ENCODE results near the gene CEP192.

The CEP192 gene

DNA sequence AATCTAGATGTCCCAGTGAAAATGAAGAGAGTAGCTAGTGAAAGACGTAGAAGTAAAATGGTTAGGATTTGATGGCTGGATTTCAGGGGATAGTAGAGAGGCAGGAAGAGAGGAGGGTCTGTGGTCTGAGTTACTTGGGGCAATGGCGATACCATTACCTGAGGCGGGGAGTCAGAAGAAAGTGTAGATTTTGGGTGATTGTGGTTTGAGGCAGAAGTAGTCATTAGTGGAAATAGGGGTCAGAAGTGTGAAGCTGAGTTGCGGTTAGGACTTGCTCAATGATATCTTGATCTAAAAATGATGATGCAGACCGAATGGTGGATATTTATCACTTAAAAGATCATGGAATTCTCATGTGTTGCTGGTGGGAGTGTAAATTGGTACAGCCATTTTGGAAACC lies 41.0 kb downstream of the CEP192 start:
- Histone ChIP-seq H3K9me3 (ENCODE audit: insufficient read depth, low read depth, low read length) (no peaks in the 10 kb centered on the region), H3K4me1 (ENCODE audit: insufficient read depth, low read length) (no peaks in the 10 kb centered on the region), H3K27ac (ENCODE audit: low read depth, low read length) (no peak overlapping the region), H3K27me3 (ENCODE audit: insufficient read depth, low read length) (no peaks in the 10 kb centered on the region), H3K9ac (ENCODE audit: low read depth, low read length) (no peak overlapping the region), H3K4me3 (ENCODE audit: low read length) (no peak overlapping the region), H3K36me3 (ENCODE audit: insufficient read depth, low read length) (peaks cover 68% of the 10 kb centered on the region)
- 94% methylated on average over 5 of the region's 5 CpGs for WGBS

DNA sequence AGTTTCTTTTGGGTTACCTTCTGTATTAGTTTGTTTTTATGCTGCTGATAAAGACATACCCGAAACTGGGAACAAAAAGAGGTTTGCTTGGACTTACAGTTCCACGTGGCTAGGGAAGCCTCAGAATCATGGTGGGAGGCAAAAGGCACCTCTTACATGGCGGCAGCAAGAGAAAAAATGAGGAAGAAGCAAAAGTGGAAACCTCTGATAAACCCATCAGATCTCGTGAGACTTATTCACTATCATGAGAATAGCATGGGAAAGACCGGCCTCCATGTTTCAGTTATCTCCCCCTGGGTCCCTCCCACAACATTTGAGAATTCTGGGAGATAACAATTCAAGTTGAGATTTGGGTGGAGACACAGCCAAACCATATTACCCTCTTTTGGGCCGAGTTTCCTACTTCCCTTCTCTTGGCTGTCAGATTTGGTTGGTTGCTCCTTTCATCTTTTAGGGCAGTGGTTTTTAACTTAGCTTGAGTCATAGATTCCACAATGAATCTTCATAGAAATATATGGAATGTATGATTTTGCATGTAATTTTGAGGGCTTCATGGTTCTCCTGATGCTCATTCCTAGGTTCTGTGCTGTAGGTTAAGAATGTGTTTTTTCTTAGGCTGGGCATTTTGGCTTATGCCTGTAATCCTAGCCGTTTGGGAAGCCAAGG lies 44.2 kb downstream of the CEP192 start:
- Histone ChIP-seq H3K27ac (ENCODE audit: low read depth, low read length) (no peak overlapping the region), H3K27me3 (ENCODE audit: insufficient read depth, low read length) (no peaks in the 10 kb centered on the region), H3K36me3 (ENCODE audit: insufficient read depth, low read length) (peaks cover 53% of the 10 kb centered on the region), H3K9me3 (ENCODE audit: insufficient read depth, low read depth, low read length) (no peaks in the 10 kb centered on the region), H3K4me3 (ENCODE audit: low read length) (no peak overlapping the region), H3K4me1 (ENCODE audit: insufficient read depth, low read length) (no peaks in the 10 kb centered on the region), H3K9ac (ENCODE audit: low read depth, low read length) (no peak overlapping the region)
- WGBS: 96% methylated on average over 6 of the region's 7 CpGs

- Histone ChIP-seq H3K27ac (ENCODE audit: low read depth, low read length) (no peak overlapping the region), H3K9ac (ENCODE audit: low read depth, low read length) (no peak overlapping the region), H3K4me3 (ENCODE audit: low read length) (no peak overlapping the region), H3K27me3 (ENCODE audit: insufficient read depth, low read length) (no peaks in the 10 kb centered on the region), H3K36me3 (ENCODE audit: insufficient read depth, low read length) (peaks cover 48% of the 10 kb centered on the region), H3K9me3 (ENCODE audit: insufficient read depth, low read depth, low read length) (no peaks in the 10 kb centered on the region), H3K4me1 (ENCODE audit: insufficient read depth, low read length) (no peaks in the 10 kb centered on the region)
- 96% methylated on average over 7 of the region's 7 CpGs for WGBS
These were observed 45.6 kb downstream of the CEP192 start for GRCh38 chr18:13036622-13037320.

- no peaks in the 10 kb centered on the region for H3K4me1 ChIP-seq (ENCODE audit: insufficient read depth, low read length)
- no peak overlapping the region for H3K9ac ChIP-seq (ENCODE audit: low read depth, low read length)
- no peak overlapping the region for H3K27ac ChIP-seq (ENCODE audit: low read depth, low read length)
- H3K27me3 ChIP-seq (ENCODE audit: insufficient read depth, low read length): no peaks in the 10 kb centered on the region
- H3K36me3 ChIP-seq (ENCODE audit: insufficient read depth, low read length): peaks cover 48% of the 10 kb centered on the region
- H3K4me3 ChIP-seq (ENCODE audit: low read length): no peak overlapping the region
- WGBS: 88% methylated on average over 1 of the region's 1 CpG
- H3K9me3 ChIP-seq (ENCODE audit: insufficient read depth, low read depth, low read length): no peaks in the 10 kb centered on the region
These were observed 48.6 kb downstream of the CEP192 start for GRCh38 chr18:13039806-13040205.

DNA sequence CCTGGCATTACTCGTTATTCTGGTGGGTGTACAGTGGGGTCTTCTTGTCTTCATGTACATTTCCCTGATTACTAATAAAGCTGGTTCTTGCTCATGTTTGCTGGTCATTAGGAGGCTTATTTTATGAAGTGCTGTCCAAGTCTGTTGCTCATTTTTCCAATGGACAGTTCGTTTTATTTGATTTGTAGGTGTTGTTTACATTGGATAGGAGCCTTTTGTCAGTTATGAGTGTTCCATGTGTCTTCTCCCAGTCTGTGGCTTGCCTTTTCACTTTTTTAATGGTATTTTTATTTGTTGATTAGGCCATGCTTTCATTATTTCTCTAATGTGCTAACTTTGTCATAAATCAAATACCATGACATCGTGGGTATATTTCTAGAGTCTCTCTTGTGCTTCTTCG lies 51.9 kb downstream of the CEP192 start:
- Histone ChIP-seq H3K27ac (ENCODE audit: low read depth, low read length) (no peak overlapping the region), H3K9ac (ENCODE audit: low read depth, low read length) (no peak overlapping the region), H3K4me1 (ENCODE audit: insufficient read depth, low read length) (no peaks in the 10 kb centered on the region), H3K36me3 (ENCODE audit: insufficient read depth, low read length) (peaks cover 51% of the 10 kb centered on the region), H3K27me3 (ENCODE audit: insufficient read depth, low read length) (no peaks in the 10 kb centered on the region), H3K9me3 (ENCODE audit: insufficient read depth, low read depth, low read length) (no peaks in the 10 kb centered on the region), H3K4me3 (ENCODE audit: low read length) (no peak overlapping the region)
- 88% methylated on average over 2 of the region's 4 CpGs for WGBS

- no peak overlapping the region for H3K27ac ChIP-seq (ENCODE audit: low read depth, low read length)
- no peak overlapping the region for H3K9ac ChIP-seq (ENCODE audit: low read depth, low read length)
- no peaks in the 10 kb centered on the region for H3K9me3 ChIP-seq (ENCODE audit: insufficient read depth, low read depth, low read length)
- H3K4me3 ChIP-seq (ENCODE audit: low read length): no peak overlapping the region
- peaks cover 67% of the 10 kb centered on the region for H3K36me3 ChIP-seq (ENCODE audit: insufficient read depth, low read length)
- 96% methylated on average over 6 of the region's 6 CpGs for WGBS
- no peaks in the 10 kb centered on the region for H3K4me1 ChIP-seq (ENCODE audit: insufficient read depth, low read length)
- no peaks in the 10 kb centered on the region for H3K27me3 ChIP-seq (ENCODE audit: insufficient read depth, low read length)
These were observed 57.0 kb downstream of the CEP192 start for GRCh38 chr18:13048061-13048595.

GRCh38 chr18:13051159-13051558 lies 60.0 kb downstream of the CEP192 start:
- H3K36me3 ChIP-seq (ENCODE audit: insufficient read depth, low read length): peaks cover 81% of the 10 kb centered on the region
- 95% methylated on average over 6 of the region's 6 CpGs for WGBS
- H3K4me3 ChIP-seq (ENCODE audit: low read length): no peak overlapping the region
- H3K9ac ChIP-seq (ENCODE audit: low read depth, low read length): no peak overlapping the region
- no peak overlapping the region for H3K27ac ChIP-seq (ENCODE audit: low read depth, low read length)
- H3K27me3 ChIP-seq (ENCODE audit: insufficient read depth, low read length): no peaks in the 10 kb centered on the region
- H3K4me1 ChIP-seq (ENCODE audit: insufficient read depth, low read length): no peaks in the 10 kb centered on the region
- no peaks in the 10 kb centered on the region for H3K9me3 ChIP-seq (ENCODE audit: insufficient read depth, low read depth, low read length)

GRCh38 chr18:13051950-13052349 lies 60.8 kb downstream of the CEP192 start:
- no peaks in the 10 kb centered on the region for H3K9me3 ChIP-seq (ENCODE audit: insufficient read depth, low read depth, low read length)
- H3K4me3 ChIP-seq (ENCODE audit: low read length): no peak overlapping the region
- no peak overlapping the region for H3K9ac ChIP-seq (ENCODE audit: low read depth, low read length)
- no peaks in the 10 kb centered on the region for H3K4me1 ChIP-seq (ENCODE audit: insufficient read depth, low read length)
- H3K36me3 ChIP-seq (ENCODE audit: insufficient read depth, low read length): peaks cover 85% of the 10 kb centered on the region
- 97% methylated on average over 4 of the region's 4 CpGs for WGBS
- no peak overlapping the region for H3K27ac ChIP-seq (ENCODE audit: low read depth, low read length)
- H3K27me3 ChIP-seq (ENCODE audit: insufficient read depth, low read length): no peaks in the 10 kb centered on the region

DNA sequence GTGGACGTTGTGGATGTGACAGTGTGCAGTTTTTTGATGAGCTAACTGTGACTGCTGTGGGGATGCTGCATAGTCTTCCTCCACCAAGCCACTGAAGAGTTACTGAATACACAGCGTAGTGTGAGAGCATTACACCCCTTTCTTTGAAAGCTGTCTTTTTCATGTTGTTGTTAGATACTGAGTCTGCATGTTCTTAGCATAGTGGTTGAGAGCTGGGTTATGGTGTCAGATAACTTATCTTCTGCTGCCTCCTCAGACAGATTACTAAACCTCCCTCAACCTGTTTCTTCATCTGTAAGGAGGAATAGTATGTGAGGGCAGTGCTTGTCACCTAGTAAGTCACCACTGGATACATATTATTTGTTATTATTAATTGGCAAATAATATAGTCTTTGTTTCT lies 63.2 kb downstream of the CEP192 start:
- H3K9me3 ChIP-seq (ENCODE audit: insufficient read depth, low read depth, low read length): no peaks in the 10 kb centered on the region
- H3K4me3 ChIP-seq (ENCODE audit: low read length): no peak overlapping the region
- 96% methylated on average over 2 of the region's 2 CpGs for WGBS
- no peak overlapping the region for H3K27ac ChIP-seq (ENCODE audit: low read depth, low read length)
- H3K9ac ChIP-seq (ENCODE audit: low read depth, low read length): no peak overlapping the region
- peaks cover 88% of the 10 kb centered on the region for H3K36me3 ChIP-seq (ENCODE audit: insufficient read depth, low read length)
- no peaks in the 10 kb centered on the region for H3K4me1 ChIP-seq (ENCODE audit: insufficient read depth, low read length)
- H3K27me3 ChIP-seq (ENCODE audit: insufficient read depth, low read length): no peaks in the 10 kb centered on the region

- H3K9me3 ChIP-seq (ENCODE audit: insufficient read depth, low read depth, low read length): no peaks in the 10 kb centered on the region
- WGBS: 93% methylated on average over 4 of the region's 4 CpGs
- no peak overlapping the region for H3K27ac ChIP-seq (ENCODE audit: low read depth, low read length)
- peaks cover 5% of the 10 kb centered on the region; the same call in 1 of the 2 replicates for H3K4me1 ChIP-seq (ENCODE audit: insufficient read depth, low read length)
- H3K9ac ChIP-seq (ENCODE audit: low read depth, low read length): no peak overlapping the region
- H3K4me3 ChIP-seq (ENCODE audit: low read length): no peak overlapping the region
- no peaks in the 10 kb centered on the region for H3K27me3 ChIP-seq (ENCODE audit: insufficient read depth, low read length)
- peaks cover 80% of the 10 kb centered on the region for H3K36me3 ChIP-seq (ENCODE audit: insufficient read depth, low read length)
These were observed 70.5 kb downstream of the CEP192 start for GRCh38 chr18:13061630-13062189.

DNA sequence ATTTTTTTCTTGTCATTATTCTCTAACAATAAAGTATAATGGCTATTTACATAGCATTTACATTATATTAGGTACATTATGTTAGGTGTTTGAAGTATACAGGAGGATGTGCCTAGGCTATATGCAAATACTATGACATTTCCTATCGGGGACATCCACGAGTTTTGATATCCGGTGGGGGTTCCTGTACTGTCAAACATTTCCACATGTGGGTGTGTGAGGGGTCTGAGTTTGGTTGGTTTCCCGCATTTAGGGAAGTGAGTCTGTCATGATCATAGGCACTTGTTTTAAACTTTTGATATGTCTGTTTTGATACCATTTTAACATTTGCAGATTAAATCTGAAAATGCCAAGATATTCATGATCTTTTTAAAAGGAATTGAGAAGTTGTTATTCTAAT lies 76.0 kb downstream of the CEP192 start:
- peaks cover 80% of the 10 kb centered on the region for H3K36me3 ChIP-seq (ENCODE audit: insufficient read depth, low read length)
- 94% methylated on average over 4 of the region's 4 CpGs for WGBS

More for the DNA sequence above, 76.0 kb downstream of the CEP192 start:
- Histone ChIP-seq H3K4me1 (ENCODE audit: insufficient read depth, low read length) (peaks cover 8% of the 10 kb centered on the region; the same call in 1 of the 2 replicates), H3K9ac (ENCODE audit: low read depth, low read length) (no peak overlapping the region), H3K9me3 (ENCODE audit: insufficient read depth, low read depth, low read length) (no peaks in the 10 kb centered on the region), H3K27ac (ENCODE audit: low read depth, low read length) (no peak overlapping the region), H3K4me3 (ENCODE audit: low read length) (no peak overlapping the region), H3K27me3 (ENCODE audit: insufficient read depth, low read length) (no peaks in the 10 kb centered on the region)

Data from HUES64 (cell line).